ENCODE measurements around the gene BLOC1S2. TPM values are rescaled to one million over a fixed set of nuclear protein-coding genes. Genes with fewer than 3 reads are reported as not detected.

The BLOC1S2 gene
- 49.1 and 56.3 TPM in 2 replicates for total RNA-seq

GRCh38 chr10:100286051-100287033, at the start of gene BLOC1S2:
TSS of gene BLOC1S2 (minus strand) at chr10:100286680. CDS start at chr10:100286659, 21 bp downstream.
- H3K27me3 Mint-ChIP-seq (ENCODE audit: low read depth) = no peaks in the 10 kb centered on the region
- intact Hi-C loops (cut with micrococcal nuclease) = loop anchor here (1.0 to 5.0 kb wide), 5 partner anchors 56 to 241 kb away; partner anchors contain the start of genes CHUK, ERLIN1 and NDUFB8
- peak; percentile 88 for DNase-seq (ENCODE audit: low spot score)
- H3K4me1 Mint-ChIP-seq (ENCODE audit: low read depth) = peaks cover 19% of the 10 kb centered on the region
- peaks cover 13% of the 10 kb centered on the region for H3K36me3 Mint-ChIP-seq (ENCODE audit: low read depth)
- peak within 1 kb of the TSS; percentile 99 for H3K27ac Mint-ChIP-seq
- H3K9me3 Mint-ChIP-seq = no peaks in the 10 kb centered on the region
- peak within 1 kb of the TSS; percentile 99 for H3K4me3 Mint-ChIP-seq (ENCODE audit: low read depth)

- DNase-seq (ENCODE audit: low spot score) = no peak
- no peak overlapping the region for H3K4me3 Mint-ChIP-seq (ENCODE audit: low read depth)
- no peaks in the 10 kb centered on the region for H3K36me3 Mint-ChIP-seq (ENCODE audit: low read depth)
- H3K27ac Mint-ChIP-seq = no peak overlapping the region
- H3K9me3 Mint-ChIP-seq = no peaks in the 10 kb centered on the region
- peaks cover 26% of the 10 kb centered on the region for H3K27me3 Mint-ChIP-seq (ENCODE audit: low read depth)
- H3K4me1 Mint-ChIP-seq (ENCODE audit: low read depth) = peaks cover 16% of the 10 kb centered on the region
- intact Hi-C loops (cut with micrococcal nuclease) = loop anchor here (5.0 kb wide), 1 partner anchor 38 kb away; no protein-coding TSS in a partner anchor
These were observed 48.3 kb upstream of the BLOC1S2 start for GRCh38 chr10:100334762-100335161.

- H3K4me3 Mint-ChIP-seq (ENCODE audit: low read depth) = no peak overlapping the region
- no peaks in the 10 kb centered on the region for H3K9me3 Mint-ChIP-seq
- H3K27ac Mint-ChIP-seq = no peak overlapping the region
- H3K36me3 Mint-ChIP-seq (ENCODE audit: low read depth) = no peaks in the 10 kb centered on the region
- intact Hi-C loops (cut with micrococcal nuclease) = no loop called here
- DNase-seq (ENCODE audit: low spot score) = no peak
- H3K27me3 Mint-ChIP-seq (ENCODE audit: low read depth) = peaks cover 26% of the 10 kb centered on the region
- peaks cover 7% of the 10 kb centered on the region for H3K4me1 Mint-ChIP-seq (ENCODE audit: low read depth)
These were observed 47.4 kb upstream of the BLOC1S2 start for GRCh38 chr10:100333661-100334440.

GRCh38 chr10:100333106-100333505, 46.6 kb upstream of the BLOC1S2 start:
- intact Hi-C loops (cut with micrococcal nuclease) = no loop called here
- Mint-ChIP-seq H3K27me3 (ENCODE audit: low read depth) (peaks cover 26% of the 10 kb centered on the region), H3K4me3 (ENCODE audit: low read depth) (no peak overlapping the region), H3K27ac (no peak overlapping the region), H3K9me3 (no peaks in the 10 kb centered on the region), H3K36me3 (ENCODE audit: low read depth) (no peaks in the 10 kb centered on the region), H3K4me1 (ENCODE audit: low read depth) (peaks cover 6% of the 10 kb centered on the region)
- no peak for DNase-seq (ENCODE audit: low spot score)

GRCh38 chr10:100330079-100330478, 43.6 kb upstream of the BLOC1S2 start, which contains the start of gene PKD2L1:
TSS of gene PKD2L1 (minus strand) at chr10:100330228. CDS start at chr10:100330103, 125 bp downstream.
- H3K4me1 Mint-ChIP-seq (ENCODE audit: low read depth) = peaks cover 20% of the 10 kb centered on the region
- H3K9me3 Mint-ChIP-seq = no peaks in the 10 kb centered on the region
- H3K27me3 Mint-ChIP-seq (ENCODE audit: low read depth) = peaks cover 28% of the 10 kb centered on the region
- intact Hi-C loops (cut with micrococcal nuclease) = no loop called here
- H3K36me3 Mint-ChIP-seq (ENCODE audit: low read depth) = no peaks in the 10 kb centered on the region
- DNase-seq (ENCODE audit: low spot score) = no peak
- H3K4me3 Mint-ChIP-seq (ENCODE audit: low read depth) = no peak within 1 kb of the TSS
- no peak within 1 kb of the TSS for H3K27ac Mint-ChIP-seq

- Mint-ChIP-seq H3K36me3 (ENCODE audit: low read depth) (no peaks in the 10 kb centered on the region), H3K27me3 (ENCODE audit: low read depth) (peaks cover 22% of the 10 kb centered on the region), H3K27ac (peak overlapping the region; percentile 5), H3K4me3 (ENCODE audit: low read depth) (no peak overlapping the region), H3K4me1 (ENCODE audit: low read depth) (peaks cover 19% of the 10 kb centered on the region), H3K9me3 (no peaks in the 10 kb centered on the region)
- DNase-seq (ENCODE audit: low spot score) = no peak
- intact Hi-C loops (cut with micrococcal nuclease) = no loop called here
These were observed 41.7 kb upstream of the BLOC1S2 start for GRCh38 chr10:100328198-100328597.

GRCh38 chr10:100327718-100328009, 41.2 kb upstream of the BLOC1S2 start:
- H3K4me3 Mint-ChIP-seq (ENCODE audit: low read depth) = no peak overlapping the region
- no peak overlapping the region for H3K27ac Mint-ChIP-seq
- no peak for DNase-seq (ENCODE audit: low spot score)
- H3K27me3 Mint-ChIP-seq (ENCODE audit: low read depth) = peaks cover 19% of the 10 kb centered on the region
- no peaks in the 10 kb centered on the region for H3K9me3 Mint-ChIP-seq
- intact Hi-C loops (cut with micrococcal nuclease) = loop anchor here (2.0 kb wide), 1 partner anchor 19 kb away; no protein-coding TSS in a partner anchor
- H3K4me1 Mint-ChIP-seq (ENCODE audit: low read depth) = peaks cover 16% of the 10 kb centered on the region
- no peaks in the 10 kb centered on the region for H3K36me3 Mint-ChIP-seq (ENCODE audit: low read depth)

- Mint-ChIP-seq H3K4me1 (ENCODE audit: low read depth) (peaks cover 16% of the 10 kb centered on the region), H3K27me3 (ENCODE audit: low read depth) (peaks cover 17% of the 10 kb centered on the region), H3K36me3 (ENCODE audit: low read depth) (no peaks in the 10 kb centered on the region), H3K4me3 (ENCODE audit: low read depth) (peak overlapping the region; percentile 13), H3K27ac (peak overlapping the region; percentile 84), H3K9me3 (no peaks in the 10 kb centered on the region)
- intact Hi-C loops (cut with micrococcal nuclease) = loop anchor here (2.0 kb wide), 1 partner anchor 18 kb away; no protein-coding TSS in a partner anchor
- peak; percentile 42 for DNase-seq (ENCODE audit: low spot score)
These were observed 40.7 kb upstream of the BLOC1S2 start for GRCh38 chr10:100327007-100327717.

- Mint-ChIP-seq H3K4me1 (ENCODE audit: low read depth) (peaks cover 16% of the 10 kb centered on the region), H3K4me3 (ENCODE audit: low read depth) (no peak overlapping the region), H3K27ac (no peak overlapping the region), H3K27me3 (ENCODE audit: low read depth) (peaks cover 21% of the 10 kb centered on the region), H3K36me3 (ENCODE audit: low read depth) (no peaks in the 10 kb centered on the region), H3K9me3 (no peaks in the 10 kb centered on the region)
- DNase-seq (ENCODE audit: low spot score) = no peak
- intact Hi-C loops (cut with micrococcal nuclease) = no loop called here
These were observed 38.7 kb upstream of the BLOC1S2 start for GRCh38 chr10:100325158-100325557.

- intact Hi-C loops (cut with micrococcal nuclease) = no loop called here
- no peak overlapping the region for H3K4me3 Mint-ChIP-seq (ENCODE audit: low read depth)
- H3K27ac Mint-ChIP-seq = no peak overlapping the region
These were observed 33.4 kb upstream of the BLOC1S2 start for GRCh38 chr10:100319707-100320402.

GRCh38 chr10:100318207-100318606, 31.7 kb upstream of the BLOC1S2 start:
- Mint-ChIP-seq H3K27ac (no peak overlapping the region), H3K36me3 (ENCODE audit: low read depth) (no peaks in the 10 kb centered on the region), H3K27me3 (ENCODE audit: low read depth) (peaks cover 44% of the 10 kb centered on the region), H3K4me1 (ENCODE audit: low read depth) (no peaks in the 10 kb centered on the region), H3K4me3 (ENCODE audit: low read depth) (no peak overlapping the region), H3K9me3 (no peaks in the 10 kb centered on the region)
- no peak for DNase-seq (ENCODE audit: low spot score)
- intact Hi-C loops (cut with micrococcal nuclease) = no loop called here

More at GRCh38 chr10:100319707-100320402, 33.4 kb upstream of the BLOC1S2 start:
- H3K36me3 Mint-ChIP-seq (ENCODE audit: low read depth) = no peaks in the 10 kb centered on the region
- H3K4me1 Mint-ChIP-seq (ENCODE audit: low read depth) = no peaks in the 10 kb centered on the region
- no peaks in the 10 kb centered on the region for H3K9me3 Mint-ChIP-seq
- H3K27me3 Mint-ChIP-seq (ENCODE audit: low read depth) = peaks cover 37% of the 10 kb centered on the region
- no peak for DNase-seq (ENCODE audit: low spot score)

GRCh38 chr10:100315615-100316014, 29.1 kb upstream of the BLOC1S2 start:
- H3K27ac Mint-ChIP-seq = no peak overlapping the region
- intact Hi-C loops (cut with micrococcal nuclease) = no loop called here
- no peaks in the 10 kb centered on the region for H3K4me1 Mint-ChIP-seq (ENCODE audit: low read depth)
- no peak overlapping the region for H3K4me3 Mint-ChIP-seq (ENCODE audit: low read depth)
- no peak for DNase-seq (ENCODE audit: low spot score)
- no peaks in the 10 kb centered on the region for H3K36me3 Mint-ChIP-seq (ENCODE audit: low read depth)
- no peaks in the 10 kb centered on the region for H3K9me3 Mint-ChIP-seq
- H3K27me3 Mint-ChIP-seq (ENCODE audit: low read depth) = peaks cover 53% of the 10 kb centered on the region

Data from activated T-helper 2 cell treated with anti-CD3 and anti-CD28 coated beads, Interferon-gamma antibody, Interleukin-2, Interleukin-4, amounts not matched to agents 10 μg/mL and 5 μg/mL and 100 μg/mL, durations not matched to agents 14 hours and 24 hours and 36 hours (primary cell).